ENCODE data around the gene GCK. TPM values are rescaled to one million over a fixed set of nuclear protein-coding genes. Genes with fewer than 3 reads are reported as not detected.

The GCK gene
- total RNA-seq, 1 experiment from 2014 or later: not detected

DNA sequence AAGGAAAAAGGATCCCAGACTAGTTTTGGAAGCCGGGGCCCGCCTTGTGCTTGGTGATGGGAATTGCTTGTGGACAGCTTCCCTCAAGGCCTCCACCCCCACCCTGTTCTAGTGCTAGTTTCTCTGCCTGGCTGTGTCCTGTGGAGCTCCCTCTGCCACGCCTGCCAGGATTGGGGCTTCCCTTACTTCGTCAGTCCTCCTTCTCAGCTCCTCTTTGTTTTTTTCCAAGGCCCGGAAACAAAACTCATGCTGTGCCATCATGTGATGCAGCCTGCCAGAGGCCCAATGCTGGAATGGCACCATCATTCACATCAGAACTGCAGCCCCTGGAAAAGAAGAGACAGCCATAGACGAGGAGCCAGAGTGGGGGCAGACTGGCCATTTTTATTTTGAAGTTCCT lies 22.8 kb upstream of the GCK start:
- peak; percentile 63 for DNase-seq (ENCODE audit: low spot score)
- Histone ChIP-seq H3K27ac (ENCODE audit: low read depth, low read length, poor library complexity, severe bottlenecking) (peak overlapping the region; percentile 35), H3K9me3 (ENCODE audit: low read depth, low read length, poor library complexity, severe bottlenecking) (no peaks in the 10 kb centered on the region), H3K27me3 (replicated peaks; ENCODE audit: insufficient read depth, low read depth, low read length, poor library complexity) (no peaks in the 10 kb centered on the region), H3K4me1 (ENCODE audit: insufficient read depth, low read length, poor library complexity, severe bottlenecking) (peaks cover 7% of the 10 kb centered on the region), H3K4me3 (ENCODE audit: low read depth, low read length, poor library complexity, severe bottlenecking) (no peak overlapping the region), H3K36me3 (ENCODE audit: insufficient read depth, low read length, poor library complexity, severe bottlenecking) (peaks cover 35% of the 10 kb centered on the region)
- TF ChIP-seq, protein P1, sequence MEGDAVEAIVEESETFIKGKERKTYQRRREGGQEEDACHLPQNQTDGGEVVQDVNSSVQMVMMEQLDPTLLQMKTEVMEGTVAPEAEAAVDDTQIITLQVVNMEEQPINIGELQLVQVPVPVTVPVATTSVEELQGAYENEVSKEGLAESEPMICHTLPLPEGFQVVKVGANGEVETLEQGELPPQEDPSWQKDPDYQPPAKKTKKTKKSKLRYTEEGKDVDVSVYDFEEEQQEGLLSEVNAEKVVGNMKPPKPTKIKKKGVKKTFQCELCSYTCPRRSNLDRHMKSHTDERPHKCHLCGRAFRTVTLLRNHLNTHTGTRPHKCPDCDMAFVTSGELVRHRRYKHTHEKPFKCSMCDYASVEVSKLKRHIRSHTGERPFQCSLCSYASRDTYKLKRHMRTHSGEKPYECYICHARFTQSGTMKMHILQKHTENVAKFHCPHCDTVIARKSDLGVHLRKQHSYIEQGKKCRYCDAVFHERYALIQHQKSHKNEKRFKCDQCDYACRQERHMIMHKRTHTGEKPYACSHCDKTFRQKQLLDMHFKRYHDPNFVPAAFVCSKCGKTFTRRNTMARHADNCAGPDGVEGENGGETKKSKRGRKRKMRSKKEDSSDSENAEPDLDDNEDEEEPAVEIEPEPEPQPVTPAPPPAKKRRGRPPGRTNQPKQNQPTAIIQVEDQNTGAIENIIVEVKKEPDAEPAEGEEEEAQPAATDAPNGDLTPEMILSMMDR (conservative IDR thresholded peaks at IDR 0.05; ENCODE audit: low read depth, low read length): no peak
- TF ChIP-seq EZH2 (IDR thresholded peaks at IDR 0.05; ENCODE audit: borderline replicate concordance, low read depth, low read length, poor library complexity, severe bottlenecking): no peak
- intact Hi-C loops (cut with micrococcal nuclease; ENCODE audit: unreplicated experiment): no loop called here
- POLR2A ChIA-PET (ENCODE audit: low non-redundant PET): no interaction called here
- CTCF ChIA-PET: interaction anchor here (0.6 to 0.8 kb wide), 2 partner anchors 29 to 597 kb away, joined by 3 to 4 read pairs; no protein-coding TSS in a partner anchor
- BruUV-seq (replicated peaks): no TSS peak

DNA sequence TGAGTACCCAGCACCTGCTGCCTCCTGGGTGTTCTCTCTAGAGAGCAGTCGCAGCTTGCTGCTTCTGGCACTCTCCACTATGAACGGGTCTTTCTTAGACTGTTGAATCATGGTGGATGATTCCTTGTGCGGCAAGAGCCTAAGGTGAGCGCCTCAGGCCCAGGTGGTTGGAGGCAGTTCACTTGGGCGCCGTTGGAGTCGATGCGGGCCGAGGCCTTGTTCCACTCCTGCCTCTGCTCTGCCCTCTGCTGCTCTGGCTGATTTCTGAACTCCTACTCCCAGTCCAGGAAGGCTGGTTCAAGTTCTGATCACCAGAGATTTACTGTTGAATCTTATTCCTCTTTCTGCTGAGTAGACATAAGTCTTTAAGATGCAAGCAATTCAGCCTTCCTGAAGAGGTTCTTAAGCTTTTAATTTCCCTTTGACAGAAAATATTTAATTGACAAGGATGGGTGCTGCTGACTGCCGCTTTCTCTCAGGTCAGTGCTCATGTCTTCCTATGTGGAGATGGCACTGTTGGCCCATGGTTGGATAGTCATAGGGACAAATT lies 22.0 kb upstream of the GCK start:
- POLR2A ChIA-PET (ENCODE audit: low non-redundant PET): no interaction called here
- DNase-seq (ENCODE audit: low spot score): no peak
- peaks cover 7% of the 10 kb centered on the region for H3K4me1 ChIP-seq (ENCODE audit: insufficient read depth, low read length, poor library complexity, severe bottlenecking)
- TF ChIP-seq, protein P1 (conservative IDR thresholded peaks at IDR 0.05; ENCODE audit: low read depth, low read length): no peak
- TF ChIP-seq EZH2 (IDR thresholded peaks at IDR 0.05; ENCODE audit: borderline replicate concordance, low read depth, low read length, poor library complexity, severe bottlenecking): no peak
- BruUV-seq (replicated peaks): no TSS peak
- no peaks in the 10 kb centered on the region for H3K9me3 ChIP-seq (ENCODE audit: low read depth, low read length, poor library complexity, severe bottlenecking)
- H3K27ac ChIP-seq (ENCODE audit: low read depth, low read length, poor library complexity, severe bottlenecking): peak overlapping the region; percentile 35
- CTCF ChIA-PET: interaction anchor here (0.8 kb wide), 1 partner anchor 29 kb away, joined by 4 read pairs; no protein-coding TSS in a partner anchor
- peaks cover 43% of the 10 kb centered on the region for H3K36me3 ChIP-seq (ENCODE audit: insufficient read depth, low read length, poor library complexity, severe bottlenecking)
- no peaks in the 10 kb centered on the region for H3K27me3 ChIP-seq (replicated peaks; ENCODE audit: insufficient read depth, low read depth, low read length, poor library complexity)
- no peak overlapping the region for H3K4me3 ChIP-seq (ENCODE audit: low read depth, low read length, poor library complexity, severe bottlenecking)
- intact Hi-C loops (cut with micrococcal nuclease; ENCODE audit: unreplicated experiment): no loop called here

DNA sequence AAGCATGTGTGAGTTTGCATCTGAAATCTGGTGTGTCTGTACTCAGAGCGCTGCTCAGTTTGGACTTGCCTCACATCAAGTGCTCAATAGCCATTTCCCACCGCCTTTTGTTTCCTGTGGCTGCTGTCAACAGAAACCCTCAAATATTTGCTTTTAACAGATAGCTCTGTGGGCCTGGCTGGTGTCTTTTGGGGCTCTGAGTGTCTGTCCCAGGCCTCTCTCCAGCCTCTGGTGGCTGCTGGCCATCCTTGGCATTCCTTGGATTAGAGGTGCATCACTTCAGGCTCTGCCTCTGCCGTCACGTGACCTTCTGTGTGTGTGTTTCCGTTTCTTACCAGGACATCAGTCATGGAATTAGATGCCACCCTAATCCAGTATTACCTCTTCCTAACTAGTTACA lies 20.9 kb upstream of the GCK start:
- CTCF ChIA-PET: no interaction called here
- no TSS peak for BruUV-seq (replicated peaks)
- TF ChIP-seq EZH2 (IDR thresholded peaks at IDR 0.05; ENCODE audit: borderline replicate concordance, low read depth, low read length, poor library complexity, severe bottlenecking): no peak
- TF ChIP-seq, protein P1 (conservative IDR thresholded peaks at IDR 0.05; ENCODE audit: low read depth, low read length): no peak
- intact Hi-C loops (cut with micrococcal nuclease; ENCODE audit: unreplicated experiment): no loop called here
- Histone ChIP-seq H3K4me1 (ENCODE audit: insufficient read depth, low read length, poor library complexity, severe bottlenecking) (peaks cover 7% of the 10 kb centered on the region), H3K27ac (ENCODE audit: low read depth, low read length, poor library complexity, severe bottlenecking) (no peak overlapping the region), H3K27me3 (replicated peaks; ENCODE audit: insufficient read depth, low read depth, low read length, poor library complexity) (no peaks in the 10 kb centered on the region), H3K36me3 (ENCODE audit: insufficient read depth, low read length, poor library complexity, severe bottlenecking) (peaks cover 54% of the 10 kb centered on the region), H3K9me3 (ENCODE audit: low read depth, low read length, poor library complexity, severe bottlenecking) (no peaks in the 10 kb centered on the region), H3K4me3 (ENCODE audit: low read depth, low read length, poor library complexity, severe bottlenecking) (no peak overlapping the region)
- POLR2A ChIA-PET (ENCODE audit: low non-redundant PET): no interaction called here
- DNase-seq (ENCODE audit: low spot score): no peak
